ENCODE results near the gene PLEKHJ1. TPM values are rescaled to one million over a fixed set of nuclear protein-coding genes. Genes with fewer than 3 reads are reported as not detected.
A peak's percentile ranks its signal among the peaks of the same experiment; 100 is the strongest.

Gene PLEKHJ1
- total and polyA plus RNA-seq, 2 of the 13 experiments (the other 11 are each of a cell fraction or from before 2014, with no cell fraction given): 70.5 to 130 TPM

GRCh38 chr19:2236314-2237050, at the start of gene PLEKHJ1, which contains the start of gene SF3A2 (continued):
- TF ChIP-seq ZBTB43 (CRISPR knock-in tag; conservative IDR thresholded peaks at IDR 0.05) (peak; percentile 92), ZBTB49 (CRISPR knock-in tag; IDR thresholded peaks at IDR 0.05; ENCODE audit: borderline replicate concordance) (no peak), MAFG (CRISPR knock-in tag; IDR thresholded peaks at IDR 0.05) (no peak), HMGXB4 (CRISPR knock-in tag; IDR thresholded peaks at IDR 0.05; ENCODE audit: borderline replicate concordance in 1 of 2, low read depth in 1 of 2) (peak; percentile 92 to 94), ZNF672 (CRISPR knock-in tag; IDR thresholded peaks at IDR 0.05) (no peak), ZKSCAN5 (CRISPR knock-in tag; IDR thresholded peaks at IDR 0.05) (peak; percentile 97), ETV6 (CRISPR knock-in tag; conservative IDR thresholded peaks at IDR 0.05) (peak; percentile 77), ZNF441 (CRISPR knock-in tag; IDR thresholded peaks at IDR 0.05; ENCODE audit: borderline replicate concordance) (peak; percentile 96), JUNB (CRISPR knock-in tag; IDR thresholded peaks at IDR 0.05; ENCODE audit: borderline replicate concordance) (peak; percentile 84; the same call in 1 of the 2 replicates), FOXK2 (IDR thresholded peaks at IDR 0.05) (no peak), ZNF224 (CRISPR knock-in tag; IDR thresholded peaks at IDR 0.05) (peak; percentile 85; the same call in 1 of the 2 replicates), ZNF878 (CRISPR knock-in tag; IDR thresholded peaks at IDR 0.05) (peak; percentile 99), SYNCRIP (IDR thresholded peaks at IDR 0.05; ENCODE audit: insufficient read depth, low read depth, low read length) (no peak), ZNF609 (CRISPR knock-in tag; IDR thresholded peaks at IDR 0.05; ENCODE audit: borderline replicate concordance) (peak; percentile 54; the same call in 1 of the 2 replicates), ZSCAN12 (CRISPR knock-in tag; IDR thresholded peaks at IDR 0.05) (0 out of 2 replicates have a peak, but pooled peaks have one; percentile 57), THYN1 (CRISPR knock-in tag; IDR thresholded peaks at IDR 0.05; ENCODE audit: borderline replicate concordance, low read depth) (peak; percentile 99), POLR2G (IDR thresholded peaks at IDR 0.05; ENCODE audit: low read depth, low read length) (peak; percentile 84), BHLHE40 (IDR thresholded peaks at IDR 0.05; ENCODE audit: low read length) (peak; percentile 41), ZNF616 (CRISPR knock-in tag; IDR thresholded peaks at IDR 0.05; ENCODE audit: low read depth) (peak; percentile 94)
